MM.1S (cell line): ENCODE results near the gene TCEANC.
A peak's percentile ranks its signal among the peaks of the same experiment; 100 is the strongest.

ENCODE experiments used
- DNase-seq: peaks from one replicate; pipeline ENCODE4 v3.0.0-alpha.2; 2015
- H2AFZ ChIP-seq: fragments of 300-600 bp; sonication (generic); 2 replicates; pipeline ENCODE4 v1.6.0; 2016; ENCODE audit warnings: antibody characterized with exemption, low read length
- H3F3A ChIP-seq: fragments of 300-600 bp; sonication (generic); 2 replicates; pipeline ENCODE4 v1.6.1; 2016; ENCODE audit warnings: mild to moderate bottlenecking, antibody characterized with exemption, low read length, moderate library complexity, mixed read lengths; ENCODE audit not compliant: insufficient read depth
- H3K27ac ChIP-seq: fragments of 300-600 bp; sonication (generic); 2 replicates; pipeline ENCODE4 v1.5.1; 2016; ENCODE audit warnings: mild to moderate bottlenecking, low read length
- H3K27me3 ChIP-seq: fragments of 300-600 bp; sonication (generic); replicated peaks from 2 replicates; pipeline ENCODE4 v1.6.0; 2016; ENCODE audit warnings: low read length; ENCODE audit not compliant: insufficient read depth
- H3K36me3 ChIP-seq: fragments of 300-600 bp; sonication (generic); replicated peaks from 2 replicates; pipeline ENCODE4 v1.6.1; 2016; ENCODE audit warnings: mild to moderate bottlenecking, low read length, mixed read lengths; ENCODE audit not compliant: insufficient read depth
- H3K4me1 ChIP-seq: fragments of 300-600 bp; sonication (generic); 2 replicates; pipeline ENCODE4 v1.6.1; 2016; ENCODE audit warnings: low read length, mixed read lengths
- H3K4me2 ChIP-seq: fragments of 300-600 bp; sonication (generic); 2 replicates; pipeline ENCODE4 v1.6.0; 2016; ENCODE audit warnings: low read depth, low read length
- H3K4me3 ChIP-seq: fragments of 300-600 bp; sonication (generic); 2 replicates; pipeline ENCODE4 v1.5.1; 2016; ENCODE audit warnings: low read length, mixed read lengths
- H3K79me2 ChIP-seq: fragments of 300-600 bp; sonication (generic); 2 replicates; pipeline ENCODE4 v1.6.1; 2016; ENCODE audit warnings: mixed run types, low read length, mixed read lengths
- H3K9ac ChIP-seq: fragments of 300-600 bp; sonication (generic); 2 replicates; pipeline ENCODE4 v1.6.1; 2016; ENCODE audit warnings: low read length, mixed read lengths
- H3K9me2 ChIP-seq: fragments of 300-600 bp; sonication (generic); replicated peaks from 2 replicates; pipeline ENCODE4 v1.6.1; 2016; ENCODE audit warnings: mild to moderate bottlenecking, low read length, mixed read lengths; ENCODE audit not compliant: insufficient read depth
- H3K9me3 ChIP-seq: fragments of 300-600 bp; sonication (generic); replicated peaks from 2 replicates; pipeline ENCODE4 v1.6.1; 2016; ENCODE audit warnings: mild to moderate bottlenecking, low read length, mixed read lengths; ENCODE audit not compliant: insufficient read depth
- H4K20me1 ChIP-seq: fragments of 300-600 bp; sonication (generic); 2 replicates; pipeline ENCODE4 v1.6.1; 2016; ENCODE audit warnings: mild to moderate bottlenecking, low read length, moderate library complexity, mixed read lengths; ENCODE audit not compliant: insufficient read depth
- CTCF ChIP-seq: fragments of 300-600 bp; sonication (generic); IDR thresholded peaks from 2 replicates; pipeline ENCODE4 v1.5.1; 2016; ENCODE audit warnings: antibody characterized with exemption, low read length, mixed read lengths
- EZH2 ChIP-seq: fragments of 300-600 bp; sonication (generic); optimal IDR thresholded peaks from 2 replicates; pipeline ENCODE3; 2017; ENCODE audit warnings: low read depth, mild to moderate bottlenecking, antibody characterized with exemption, low read length, mixed read lengths
- EZH2phosphoT487 ChIP-seq: fragments of 300-600 bp; sonication (generic); IDR thresholded peaks from 2 replicates; pipeline ENCODE4 v1.6.1; 2018; ENCODE audit warnings: antibody characterized with exemption, low read length

TCEANC gene

GRCh38 chrX:13661735-13662288 lies 8.9 kb downstream of the TCEANC start:
- Histone ChIP-seq H3K27me3 (no peaks in the 10 kb centered on the region), H3F3A (peaks cover 10% of the 10 kb centered on the region), H3K4me1 (peaks cover 29% of the 10 kb centered on the region), H3K4me2 (peak overlapping the region; percentile 79), H3K79me2 (peaks cover 12% of the 10 kb centered on the region), H4K20me1 (no peaks in the 10 kb centered on the region), H3K27ac (peak overlapping the region; percentile 100), H3K9ac (peak overlapping the region; percentile 88), H3K4me3 (peak overlapping the region; percentile 62), H2AFZ (peak overlapping the region; percentile 29; the same call in 1 of the 2 replicates), H3K9me2 (no peaks in the 10 kb centered on the region), H3K36me3 (no peaks in the 10 kb centered on the region), H3K9me3 (no peaks in the 10 kb centered on the region)
- no peak for DNase-seq
- TF ChIP-seq CTCF (no peak), EZH2 (no peak), EZH2phosphoT487 (no peak)

- Histone ChIP-seq H3K9me2 (no peaks in the 10 kb centered on the region), H3F3A (peaks cover 10% of the 10 kb centered on the region), H3K9me3 (no peaks in the 10 kb centered on the region), H2AFZ (0 out of 2 replicates have a peak overlapping the region, but pooled peaks have one; percentile 45), H3K4me2 (peak overlapping the region; percentile 79), H3K9ac (peak overlapping the region; percentile 88), H3K36me3 (no peaks in the 10 kb centered on the region), H4K20me1 (no peaks in the 10 kb centered on the region), H3K27me3 (no peaks in the 10 kb centered on the region), H3K79me2 (peaks cover 12% of the 10 kb centered on the region), H3K4me3 (peak overlapping the region; percentile 62), H3K4me1 (peaks cover 29% of the 10 kb centered on the region), H3K27ac (peak overlapping the region; percentile 100)
- peak; percentile 81 for DNase-seq
- TF ChIP-seq CTCF = no peak
- no peak for TF ChIP-seq EZH2phosphoT487
- no peak for TF ChIP-seq EZH2
Measured at GRCh38 chrX:13662355-13662791, 9.4 kb downstream of the TCEANC start.

GRCh38 chrX:13664020-13664419 lies 11.1 kb downstream of the TCEANC start:
- Histone ChIP-seq H4K20me1 (no peaks in the 10 kb centered on the region), H3K79me2 (peaks cover 12% of the 10 kb centered on the region), H3K9me2 (no peaks in the 10 kb centered on the region), H3F3A (peaks cover 10% of the 10 kb centered on the region), H2AFZ (no peak overlapping the region), H3K27ac (no peak overlapping the region), H3K9ac (no peak overlapping the region), H3K4me3 (no peak overlapping the region), H3K4me2 (no peak overlapping the region), H3K9me3 (no peaks in the 10 kb centered on the region), H3K4me1 (peaks cover 26% of the 10 kb centered on the region), H3K36me3 (no peaks in the 10 kb centered on the region), H3K27me3 (no peaks in the 10 kb centered on the region)
- TF ChIP-seq CTCF = no peak
- TF ChIP-seq EZH2phosphoT487 = no peak
- TF ChIP-seq EZH2 = no peak
- DNase-seq = no peak
